Measurements from ENCODE around the gene RFX3.

RFX3 gene

GRCh38 chr9:3268223-3268622 is 257.6 kb downstream of the RFX3 start:
- no peak for DNase-seq

- DNase-seq, result no peak
These were observed 262.1 kb downstream of the RFX3 start for GRCh38 chr9:3263698-3264097.

- no peak for DNase-seq
These were observed 262.8 kb downstream of the RFX3 start for GRCh38 chr9:3262826-3263529.

- DNase-seq, result no peak
These were observed 264.3 kb downstream of the RFX3 start for GRCh38 chr9:3261484-3261883.

GRCh38 chr9:3256571-3257330 is 269.1 kb downstream of the RFX3 start:
- DNase-seq, result peak; percentile 58

GRCh38 chr9:3251309-3251708 is 274.5 kb downstream of the RFX3 start:
- no peak for DNase-seq

GRCh38 chr9:3250741-3251140 is 275.1 kb downstream of the RFX3 start:
- no peak for DNase-seq

GRCh38 chr9:3247211-3247610 is 278.6 kb downstream of the RFX3 start:
- no peak for DNase-seq

GRCh38 chr9:3246241-3246640 is 279.6 kb downstream of the RFX3 start:
- no peak for DNase-seq

GRCh38 chr9:3244963-3245653 is 280.7 kb downstream of the RFX3 start:
- peak; percentile 93 for DNase-seq

GRCh38 chr9:3243683-3244082 is 282.1 kb downstream of the RFX3 start:
- peak; percentile 68 for DNase-seq

- DNase-seq, result no peak
These were observed 284.5 kb downstream of the RFX3 start for GRCh38 chr9:3241290-3241689.

GRCh38 chr9:3240656-3241268 is 285.0 kb downstream of the RFX3 start:
- peak; percentile 72 for DNase-seq

GRCh38 chr9:3239240-3239639 is 286.6 kb downstream of the RFX3 start:
- no peak for DNase-seq

GRCh38 chr9:3238236-3238635 is 287.6 kb downstream of the RFX3 start:
- DNase-seq, result no peak

- no peak for DNase-seq
These were observed 288.7 kb downstream of the RFX3 start for GRCh38 chr9:3237121-3237520.

GRCh38 chr9:3235497-3235896 is 290.3 kb downstream of the RFX3 start:
- no peak for DNase-seq

GRCh38 chr9:3224931-3225330 is 300.9 kb downstream of the RFX3 start:
- no peak for DNase-seq

- DNase-seq, result no peak
These were observed 310.1 kb downstream of the RFX3 start for GRCh38 chr9:3215658-3216057.

GRCh38 chr9:3214741-3215140 is 311.1 kb downstream of the RFX3 start:
- DNase-seq, result no peak

GRCh38 chr9:3205421-3206095 is 320.2 kb downstream of the RFX3 start:
- DNase-seq, result no peak

GRCh38 chr9:3200331-3200774 is 325.4 kb downstream of the RFX3 start:
- DNase-seq, result no peak

GRCh38 chr9:3193791-3194190 is 332.0 kb downstream of the RFX3 start:
- DNase-seq, result no peak
